Activated CD4-positive, alpha-beta T cell treated with anti-CD3 and anti-CD28 coated beads, Interleukin-2, amount 50 U/mL, for 48 hours (primary cell): ENCODE measurements around the gene MAPK11.

Experiments used
- DNase-seq, 2 experiments: peaks; one replicate each; pipeline ENCODE4 v3.0.0-alpha.2; 2020

MAPK11 gene

GRCh38 chr22:50221410-50222300, 48.5 kb downstream of the MAPK11 start:
- DNase-seq: no peak

- no peak for DNase-seq
Measured at GRCh38 chr22:50220603-50221409, 49.4 kb downstream of the MAPK11 start.

DNA sequence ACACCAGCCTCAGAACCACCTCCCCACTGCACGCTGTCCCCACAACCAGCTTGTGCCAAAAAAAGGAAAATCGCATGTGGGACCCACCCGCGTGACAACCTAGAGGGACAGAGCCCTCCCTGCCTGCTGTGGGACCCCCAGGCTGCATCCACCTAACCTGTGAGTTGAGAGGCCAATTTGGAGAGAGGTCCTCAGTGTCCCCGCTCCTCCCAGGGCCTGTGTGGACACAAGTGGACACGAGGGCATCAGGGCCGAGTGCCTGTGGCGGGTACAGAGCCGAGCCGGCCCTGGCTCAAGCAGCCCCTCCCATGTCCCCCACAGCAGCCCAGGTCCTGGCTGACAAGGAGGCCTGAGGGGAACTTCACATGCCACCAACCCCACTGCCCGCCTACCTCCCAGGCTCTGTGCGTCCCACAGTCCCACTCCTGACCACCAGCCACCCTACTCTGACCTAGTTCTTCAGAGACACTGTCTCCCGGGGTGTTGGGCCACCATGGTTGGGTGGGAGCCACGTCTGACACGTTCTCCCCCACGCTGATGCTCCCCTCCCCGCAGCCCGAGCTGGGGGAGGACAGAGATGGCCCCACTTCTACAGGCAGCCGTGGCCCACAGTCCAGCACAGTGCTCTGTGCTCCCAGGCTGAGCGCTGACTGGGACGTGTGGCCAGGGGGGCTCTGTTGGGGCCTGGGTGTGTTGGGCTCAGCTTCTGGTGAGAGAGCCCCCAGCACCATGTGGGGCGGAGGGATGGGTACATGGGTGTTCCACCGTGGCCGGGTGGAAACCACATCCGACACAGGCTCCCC, 50.2 kb downstream of the MAPK11 start:
- no peak for DNase-seq

DNA sequence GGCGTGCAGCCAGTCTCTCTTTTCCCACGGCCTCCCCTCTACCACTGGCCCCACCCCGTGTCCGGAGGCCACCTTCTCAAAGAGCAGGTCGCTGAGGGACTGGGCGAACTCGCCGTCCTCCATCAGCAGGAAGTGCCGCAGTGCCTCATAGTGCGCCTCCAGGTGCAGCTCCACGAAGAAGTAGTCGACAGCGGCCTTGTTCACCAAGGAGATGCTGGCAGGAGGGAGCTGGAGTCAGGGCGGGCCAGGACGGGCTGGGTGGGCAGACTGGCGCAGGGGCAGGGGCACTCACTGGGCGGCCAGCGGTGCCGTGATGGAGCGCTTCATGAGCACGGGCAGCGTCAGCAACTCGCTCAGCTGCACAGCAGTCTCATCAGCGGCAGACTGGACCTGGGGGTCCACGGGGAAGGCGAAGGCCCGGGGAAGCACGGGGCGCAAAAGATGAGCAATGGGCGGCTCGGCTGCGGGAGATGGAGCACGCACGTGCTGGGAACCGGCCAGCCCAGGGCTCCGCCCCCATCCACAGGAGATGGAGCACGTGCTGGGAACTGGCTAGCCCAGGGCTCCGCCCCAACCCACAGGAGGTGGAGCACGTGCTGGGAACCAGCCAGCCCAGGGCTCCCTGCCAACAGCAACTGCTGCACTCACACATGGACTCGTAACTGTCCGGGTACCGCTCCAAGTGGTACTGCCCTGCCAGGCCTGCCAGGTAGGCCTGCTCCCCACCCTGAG, 51.0 kb downstream of the MAPK11 start:
- no peak for DNase-seq

DNA sequence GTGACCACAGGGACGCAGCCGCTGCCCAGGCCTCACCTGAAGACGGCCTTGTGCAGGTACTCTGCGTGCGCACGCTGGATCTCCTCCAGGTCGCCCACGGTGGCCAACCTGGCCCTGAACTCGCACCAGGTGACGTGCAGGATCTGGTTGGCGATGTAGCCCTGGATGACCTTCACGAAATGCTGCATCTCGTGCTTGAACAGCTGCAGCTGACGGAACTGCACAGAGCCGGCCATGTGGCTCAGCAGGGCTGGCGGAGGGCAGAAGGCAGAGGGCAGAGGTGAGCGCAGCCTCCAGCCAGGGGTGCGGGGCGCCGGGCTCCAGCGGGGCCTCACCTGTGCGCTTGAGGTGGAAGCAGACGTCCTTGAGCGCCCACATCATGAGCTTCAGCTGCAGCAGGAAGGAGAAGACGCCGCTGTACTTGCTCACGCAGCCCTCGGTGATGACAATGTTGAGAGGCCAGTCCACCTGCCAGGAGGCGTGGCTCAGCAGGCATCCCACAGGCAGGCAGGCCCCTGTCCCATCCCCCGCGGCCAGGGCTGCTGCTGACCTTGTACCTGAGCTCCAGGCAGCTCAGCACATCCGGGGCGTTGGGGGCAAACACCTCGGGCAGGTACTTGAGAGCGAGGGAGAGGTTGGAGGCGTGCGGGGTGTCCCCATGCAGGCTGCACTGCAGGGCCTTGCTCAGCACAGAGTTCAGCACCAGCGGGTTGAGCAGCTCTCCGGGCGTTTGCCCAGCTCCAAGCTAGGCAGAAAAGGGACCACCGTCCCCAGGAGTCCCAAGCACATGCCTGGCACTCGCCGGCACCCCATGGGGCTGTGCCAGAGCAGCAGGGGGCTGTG, 51.8 kb downstream of the MAPK11 start:
- no peak for DNase-seq

DNA sequence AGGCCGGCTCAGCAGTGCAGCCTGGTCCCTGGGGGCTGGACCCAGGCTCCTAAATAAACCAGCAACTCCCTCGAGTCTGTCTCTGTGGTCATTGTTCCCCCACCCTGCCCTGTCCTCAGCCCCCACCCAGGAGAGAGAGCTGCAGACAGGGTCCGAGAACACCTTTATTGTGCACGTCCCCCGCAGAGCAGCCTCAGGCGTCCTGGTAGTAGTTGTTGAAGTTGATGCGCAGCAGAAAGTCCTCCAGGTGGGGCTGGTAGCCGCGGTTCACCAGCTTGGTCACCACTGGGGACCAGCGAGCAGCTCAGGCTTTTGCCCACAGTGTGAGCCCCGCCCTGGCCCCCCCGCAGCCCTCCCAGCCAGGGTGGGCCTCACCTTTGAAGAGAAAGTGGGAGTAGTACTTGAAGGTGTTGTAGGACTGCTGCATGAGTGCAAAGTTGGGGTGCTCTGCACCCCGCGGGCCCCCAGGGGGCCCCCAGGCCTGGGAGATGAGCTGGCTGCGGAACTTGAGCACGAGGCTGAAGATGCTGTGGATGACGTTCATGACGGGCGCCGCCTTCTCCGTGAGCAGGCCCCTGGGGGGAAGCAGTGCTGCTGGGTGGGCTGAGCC, 52.5 kb downstream of the MAPK11 start:
- no peak for DNase-seq

- DNase-seq: no peak
Measured at GRCh38 chr22:50216684-50217520, 53.3 kb downstream of the MAPK11 start.

GRCh38 chr22:50216055-50216683, 54.0 kb downstream of the MAPK11 start:
- DNase-seq: no peak

DNA sequence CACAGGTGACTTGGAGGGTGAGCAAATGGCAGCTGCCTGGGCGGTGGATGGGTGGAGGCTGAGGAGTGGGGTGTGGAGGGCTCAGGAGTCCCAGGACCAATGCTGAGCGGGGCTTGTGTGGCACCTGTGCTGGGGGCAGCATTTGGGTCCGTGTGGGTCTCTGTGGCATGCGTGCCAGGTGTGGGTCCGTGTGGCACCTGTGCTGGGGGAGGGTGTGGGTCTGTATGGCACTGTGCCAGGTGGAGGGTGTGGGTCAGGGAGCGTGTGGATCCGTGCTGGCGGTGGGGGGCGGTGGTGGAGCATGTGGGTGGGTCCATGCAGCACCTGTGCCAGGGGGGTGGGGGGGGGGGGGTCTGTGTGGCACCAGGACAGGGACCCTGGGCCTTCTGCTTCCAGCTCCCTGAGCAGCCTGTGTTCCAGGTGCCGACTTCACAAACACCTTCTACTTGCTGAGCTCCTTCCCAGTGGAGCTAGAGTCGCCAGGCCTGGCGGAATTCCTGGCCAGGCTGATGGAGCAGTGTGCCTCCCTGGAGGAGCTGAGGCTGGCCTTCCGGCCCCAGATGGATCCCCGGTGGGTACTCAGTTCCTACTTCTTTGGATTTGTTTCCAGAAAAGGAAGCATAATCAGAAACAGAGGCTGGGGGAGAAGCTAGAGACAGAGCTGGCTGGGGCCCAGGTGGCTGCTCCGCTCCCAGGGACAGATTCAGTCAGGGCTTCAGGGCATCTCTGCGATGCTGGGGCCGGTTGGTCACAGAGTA, 54.7 kb downstream of the MAPK11 start:
- DNase-seq: no peak
